ENCODE measurements around the gene IL17REL.

Gene IL17REL

DNA sequence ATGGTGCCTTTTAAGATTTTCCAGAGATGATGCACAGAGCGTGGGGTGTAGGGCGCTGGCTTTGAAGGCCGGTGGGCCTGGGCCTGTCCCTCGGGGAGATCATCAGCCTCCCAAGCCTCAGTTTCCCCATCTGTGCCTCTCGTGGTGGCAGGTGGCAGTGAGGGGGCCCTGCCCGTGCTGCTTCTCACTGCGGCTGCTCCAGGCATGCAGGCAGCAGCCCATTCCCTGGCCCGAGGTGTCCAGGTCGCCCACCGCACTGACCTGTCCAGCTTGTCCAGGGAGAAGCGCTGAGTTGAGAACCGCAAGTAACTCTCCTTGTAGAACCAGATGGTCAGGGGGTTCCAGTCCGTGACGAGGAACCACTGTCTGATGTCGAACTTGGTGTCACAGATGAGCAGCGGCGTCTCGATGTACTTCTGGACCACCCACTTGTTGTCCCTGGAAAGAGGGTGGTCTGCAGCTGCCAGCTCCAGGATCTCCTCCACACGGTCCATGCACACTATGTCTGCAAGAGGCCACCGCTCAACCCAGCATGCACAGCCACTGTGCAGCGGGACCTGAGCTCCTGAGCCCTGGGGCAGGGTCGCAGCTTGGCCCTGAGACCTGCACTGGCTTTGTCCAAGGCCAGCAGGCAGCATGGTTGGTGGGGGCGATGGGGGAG, 20.5 kb upstream of the IL17REL start:
- H3K4me1 Mint-ChIP-seq, result no peaks in the 10 kb centered on the region

DNA sequence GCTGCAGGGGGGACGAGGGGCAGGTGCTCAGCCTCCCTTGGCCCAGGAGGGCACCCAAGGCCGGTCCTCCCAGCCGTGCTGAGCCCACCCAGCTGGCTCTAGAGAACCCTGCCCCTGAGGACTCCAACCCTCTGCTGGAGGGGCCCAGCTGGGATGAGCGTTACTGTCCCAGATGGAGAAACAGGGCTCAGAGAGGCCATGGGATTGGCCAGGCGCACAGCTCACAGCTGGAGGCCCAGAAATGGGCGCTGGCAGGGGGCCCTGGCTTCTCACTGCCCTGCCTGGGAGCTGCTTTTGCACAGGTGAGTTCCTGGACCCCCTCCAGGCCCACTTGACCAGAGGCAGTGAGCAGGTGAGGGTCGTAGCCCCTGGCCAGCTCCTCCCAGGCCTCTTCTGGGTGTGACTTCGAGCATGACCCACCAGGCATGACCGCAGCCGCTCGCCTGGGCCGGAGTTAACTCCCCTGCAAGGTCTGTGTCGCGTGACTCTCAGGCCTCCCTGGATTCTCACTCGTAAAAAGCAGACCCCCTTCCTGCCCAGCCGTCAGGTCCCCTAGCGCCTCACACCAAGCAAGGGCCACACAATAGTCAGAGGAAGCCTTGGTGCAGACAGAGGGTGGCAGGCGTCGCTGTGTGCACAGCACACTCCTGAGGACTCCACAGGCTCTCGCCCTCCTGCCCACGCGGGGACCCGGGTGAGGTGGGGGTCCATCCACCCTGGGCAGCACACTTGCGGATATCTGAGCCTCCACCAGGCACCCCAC, 19.7 kb upstream of the IL17REL start:
- Mint-ChIP-seq H3K4me3 (no peak overlapping the region), H3K36me3 (ENCODE audit: low read depth) (no peaks in the 10 kb centered on the region), H3K27me3 (ENCODE audit: low read depth) (peaks cover 27% of the 10 kb centered on the region), H3K9me3 (no peaks in the 10 kb centered on the region), H3K27ac (no peak overlapping the region), H3K4me1 (no peaks in the 10 kb centered on the region)
- TF ChIP-seq, protein P1, sequence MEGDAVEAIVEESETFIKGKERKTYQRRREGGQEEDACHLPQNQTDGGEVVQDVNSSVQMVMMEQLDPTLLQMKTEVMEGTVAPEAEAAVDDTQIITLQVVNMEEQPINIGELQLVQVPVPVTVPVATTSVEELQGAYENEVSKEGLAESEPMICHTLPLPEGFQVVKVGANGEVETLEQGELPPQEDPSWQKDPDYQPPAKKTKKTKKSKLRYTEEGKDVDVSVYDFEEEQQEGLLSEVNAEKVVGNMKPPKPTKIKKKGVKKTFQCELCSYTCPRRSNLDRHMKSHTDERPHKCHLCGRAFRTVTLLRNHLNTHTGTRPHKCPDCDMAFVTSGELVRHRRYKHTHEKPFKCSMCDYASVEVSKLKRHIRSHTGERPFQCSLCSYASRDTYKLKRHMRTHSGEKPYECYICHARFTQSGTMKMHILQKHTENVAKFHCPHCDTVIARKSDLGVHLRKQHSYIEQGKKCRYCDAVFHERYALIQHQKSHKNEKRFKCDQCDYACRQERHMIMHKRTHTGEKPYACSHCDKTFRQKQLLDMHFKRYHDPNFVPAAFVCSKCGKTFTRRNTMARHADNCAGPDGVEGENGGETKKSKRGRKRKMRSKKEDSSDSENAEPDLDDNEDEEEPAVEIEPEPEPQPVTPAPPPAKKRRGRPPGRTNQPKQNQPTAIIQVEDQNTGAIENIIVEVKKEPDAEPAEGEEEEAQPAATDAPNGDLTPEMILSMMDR (IDR thresholded peaks at IDR 0.05; ENCODE audit: unreplicated experiment in 3 of 3), result no peak

More for the DNA sequence above, 20.5 kb upstream of the IL17REL start:
- Mint-ChIP-seq H3K36me3 (ENCODE audit: low read depth) (no peaks in the 10 kb centered on the region), H3K4me3 (no peak overlapping the region), H3K27ac (no peak overlapping the region), H3K9me3 (no peaks in the 10 kb centered on the region), H3K27me3 (ENCODE audit: low read depth) (peaks cover 24% of the 10 kb centered on the region)
- TF ChIP-seq, protein P1 (IDR thresholded peaks at IDR 0.05; ENCODE audit: unreplicated experiment in 3 of 3), result no peak

DNA sequence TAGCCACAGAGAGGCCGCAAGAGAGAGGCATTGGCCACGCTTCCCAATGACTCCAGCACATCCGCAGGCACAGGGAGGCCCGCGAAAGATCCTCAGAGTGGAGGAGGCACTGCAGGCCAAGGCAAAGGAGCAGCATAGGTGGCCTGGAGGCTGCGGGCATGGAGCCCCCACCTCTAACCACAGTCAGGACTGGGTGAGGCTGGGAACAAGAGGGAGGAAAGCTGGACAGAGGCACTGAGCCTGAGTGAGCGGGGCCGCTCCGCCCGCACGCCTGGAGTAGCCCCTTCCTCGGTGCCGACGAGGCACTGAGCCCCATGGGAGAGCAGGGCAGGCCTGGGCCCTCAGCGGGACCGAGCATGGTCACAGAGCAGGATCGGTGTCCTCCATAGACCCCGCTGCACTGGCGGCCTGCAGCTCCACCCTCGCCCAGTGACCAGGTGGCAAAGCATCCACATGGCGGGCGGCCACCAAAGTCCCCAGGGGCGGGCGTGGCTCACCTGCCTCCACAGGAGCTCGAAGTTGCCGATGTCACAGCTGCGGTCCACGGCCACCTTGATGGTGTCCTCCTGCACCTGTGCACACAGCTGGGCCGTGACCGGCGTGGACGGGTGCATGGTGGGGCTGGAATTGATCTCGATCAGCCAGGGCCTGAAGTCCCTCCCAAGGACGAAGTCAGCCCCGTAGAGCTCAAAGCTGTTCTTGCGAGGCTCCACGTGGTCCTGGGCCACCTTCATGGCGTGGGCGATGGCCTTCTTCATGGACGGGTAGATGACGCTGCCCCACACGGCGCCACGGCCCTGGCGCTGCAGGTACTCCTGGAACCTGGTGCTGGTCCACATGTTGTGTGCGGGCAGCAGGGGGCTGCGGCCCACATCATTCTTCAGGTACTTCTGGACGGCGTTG, 18.9 kb upstream of the IL17REL start:
- peaks cover 30% of the 10 kb centered on the region for H3K27me3 Mint-ChIP-seq (ENCODE audit: low read depth)
- no peaks in the 10 kb centered on the region for H3K4me1 Mint-ChIP-seq
- H3K36me3 Mint-ChIP-seq (ENCODE audit: low read depth), result no peaks in the 10 kb centered on the region
- H3K9me3 Mint-ChIP-seq, result no peaks in the 10 kb centered on the region
- no peak overlapping the region for H3K27ac Mint-ChIP-seq
- no peak overlapping the region for H3K4me3 Mint-ChIP-seq
- TF ChIP-seq, protein P1 (IDR thresholded peaks at IDR 0.05; ENCODE audit: unreplicated experiment in 3 of 3), result no peak

DNA sequence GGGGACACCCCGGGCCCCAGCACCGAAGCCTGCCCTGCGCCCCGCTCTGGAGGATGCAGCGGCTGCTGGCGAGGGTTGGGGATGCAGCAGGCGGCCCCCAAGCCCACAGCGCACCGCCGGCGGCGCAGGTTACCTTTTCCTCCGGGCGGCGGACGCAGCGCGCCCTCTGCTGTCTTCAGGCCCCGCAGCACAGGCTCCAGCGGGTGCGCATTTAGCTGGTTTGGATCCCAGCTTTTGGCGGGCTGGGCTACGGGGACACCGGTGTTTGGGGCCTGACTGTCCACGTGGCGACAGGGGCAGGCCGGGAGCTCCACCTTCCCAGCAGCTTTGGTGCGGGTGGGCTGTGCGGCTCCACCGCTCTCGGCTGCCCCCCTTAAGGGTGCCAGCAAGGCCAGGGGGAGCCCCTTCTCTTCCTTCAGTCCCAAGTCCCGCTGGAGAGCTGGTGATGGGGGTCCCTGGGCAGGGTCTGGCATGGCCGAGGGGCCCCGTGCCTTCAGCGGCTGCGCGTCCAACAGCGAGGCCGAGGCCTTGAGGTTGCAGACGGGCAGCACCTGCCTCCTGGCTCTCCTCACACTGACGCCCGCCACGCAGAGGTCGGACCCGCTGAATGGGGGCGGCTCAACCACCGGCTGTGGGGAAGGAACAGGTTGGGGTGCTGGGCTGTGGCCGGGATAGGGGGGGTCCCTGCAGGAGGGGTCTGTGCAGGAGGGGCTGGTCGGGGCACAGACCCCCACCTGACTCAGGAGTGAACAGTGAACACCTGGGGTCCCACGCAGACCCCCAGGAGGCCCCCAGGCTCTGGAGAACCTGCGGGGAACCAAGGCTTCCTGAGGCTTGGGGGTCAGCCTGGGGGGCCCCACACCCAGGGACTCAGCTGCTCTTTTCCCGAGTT, 18.0 kb upstream of the IL17REL start:
- H3K36me3 Mint-ChIP-seq (ENCODE audit: low read depth), result no peaks in the 10 kb centered on the region
- H3K27ac Mint-ChIP-seq, result no peak overlapping the region
- TF ChIP-seq, protein P1 (IDR thresholded peaks at IDR 0.05; ENCODE audit: unreplicated experiment in 3 of 3), result peak; percentile 91 to 93 (median 91)
- no peak overlapping the region for H3K4me3 Mint-ChIP-seq
- no peaks in the 10 kb centered on the region for H3K4me1 Mint-ChIP-seq
- H3K9me3 Mint-ChIP-seq, result no peaks in the 10 kb centered on the region
- H3K27me3 Mint-ChIP-seq (ENCODE audit: low read depth), result peaks cover 35% of the 10 kb centered on the region
